Measurements from ENCODE around the gene TLE1.

- TF ChIP-seq CTCF (IDR thresholded peaks at IDR 0.05 in 2 of 3, conservative IDR thresholded peaks at IDR 0.05 in 1 of 3; ENCODE audit: borderline replicate concordance in 1 of 3, insufficient read depth in 1 of 3, low read depth in 2 of 3, low read length in 2 of 3), result no peak
- no peak for TF ChIP-seq SIN3A (IDR thresholded peaks at IDR 0.05; ENCODE audit: low read depth)
- TF ChIP-seq CEBPB (IDR thresholded peaks at IDR 0.05; ENCODE audit: low read depth), result no peak
- no peak for TF ChIP-seq POLR2A (IDR thresholded peaks at IDR 0.05; ENCODE audit: borderline replicate concordance, extremely low read depth, insufficient read depth, insufficient read length)
- TF ChIP-seq MAX (IDR thresholded peaks at IDR 0.05), result no peak
Measured at GRCh38 chr9:81585191-81585763, 104.1 kb downstream of the TLE1 start.

Data from HCT116 (cell line).